Measurements from ENCODE around the gene ELOVL6. TPM values are rescaled to one million over a fixed set of nuclear protein-coding genes. Genes with fewer than 3 reads are reported as not detected.

The ELOVL6 gene
- total RNA-seq, 1 donor from 2014 or later = 25.5 TPM

- no peak for DNase-seq (ENCODE audit: low read depth)
- Histone ChIP-seq H3K27ac (ENCODE audit: low read depth, low read length) (no peak overlapping the region), H2AFZ (ENCODE audit: low read depth, low read length) (no peak overlapping the region), H4K20me1 (ENCODE audit: insufficient read depth, low read length) (peaks cover 10% of the 10 kb centered on the region), H3K4me2 (ENCODE audit: low read length) (no peak overlapping the region), H3K4me1 (ENCODE audit: insufficient read depth, low read length) (no peaks in the 10 kb centered on the region), H3K79me2 (ENCODE audit: insufficient read depth, low read length) (no peaks in the 10 kb centered on the region), H3K9ac (ENCODE audit: low read length) (no peak overlapping the region), H3K27me3 (ENCODE audit: insufficient read depth, low read length) (no peaks in the 10 kb centered on the region), H3K36me3 (ENCODE audit: insufficient read depth, low read length) (no peaks in the 10 kb centered on the region), H3K4me3 (ENCODE audit: insufficient read depth, low read depth, low read length) (no peak overlapping the region), H3K9me3 (ENCODE audit: insufficient read depth, low read depth, low read length) (no peaks in the 10 kb centered on the region)
- H3K4me3 Mint-ChIP-seq (ENCODE audit: unreplicated experiment) = no peak overlapping the region
- no peak overlapping the region for H3K27ac Mint-ChIP-seq (ENCODE audit: unreplicated experiment)
- TF ChIP-seq CTCF (IDR thresholded peaks at IDR 0.05; ENCODE audit: insufficient read depth, low read depth, low read length) (no peak), EZH2 (IDR thresholded peaks at IDR 0.05; ENCODE audit: insufficient read depth, low read length) (no peak)
- no peak for FAIRE-seq
- no peaks in the 10 kb centered on the region for H3K9me3 Mint-ChIP-seq (ENCODE audit: unreplicated experiment)
- peaks cover 14% of the 10 kb centered on the region for H3K4me1 Mint-ChIP-seq (ENCODE audit: low read depth, unreplicated experiment)
- no peaks in the 10 kb centered on the region for H3K27me3 Mint-ChIP-seq (ENCODE audit: low read depth, unreplicated experiment)
- H3K36me3 Mint-ChIP-seq (ENCODE audit: low read depth, unreplicated experiment) = no peaks in the 10 kb centered on the region
Observed at GRCh38 chr4:110058677-110059076, 139.7 kb downstream of the ELOVL6 start.

- DNase-seq (ENCODE audit: low read depth) (no peak), FAIRE-seq (no peak)
- peaks cover 7% of the 10 kb centered on the region for H3K36me3 ChIP-seq (ENCODE audit: insufficient read depth, low read length)
- peaks cover 4% of the 10 kb centered on the region for H4K20me1 ChIP-seq (ENCODE audit: insufficient read depth, low read length)
- H3K4me3 ChIP-seq (ENCODE audit: insufficient read depth, low read depth, low read length) = no peak overlapping the region
- Mint-ChIP-seq H3K27ac (ENCODE audit: unreplicated experiment) (no peak overlapping the region), H3K27me3 (ENCODE audit: low read depth, unreplicated experiment) (no peaks in the 10 kb centered on the region), H3K4me3 (ENCODE audit: unreplicated experiment) (no peak overlapping the region), H3K9me3 (ENCODE audit: unreplicated experiment) (no peaks in the 10 kb centered on the region), H3K4me1 (ENCODE audit: low read depth, unreplicated experiment) (peaks cover 14% of the 10 kb centered on the region), H3K36me3 (ENCODE audit: low read depth, unreplicated experiment) (peaks cover 7% of the 10 kb centered on the region)
- H3K79me2 ChIP-seq (ENCODE audit: insufficient read depth, low read length) = no peaks in the 10 kb centered on the region
- H3K27me3 ChIP-seq (ENCODE audit: insufficient read depth, low read length) = no peaks in the 10 kb centered on the region
- H3K9me3 ChIP-seq (ENCODE audit: insufficient read depth, low read depth, low read length) = no peaks in the 10 kb centered on the region
- no peaks in the 10 kb centered on the region for H3K4me1 ChIP-seq (ENCODE audit: insufficient read depth, low read length)
- no peak overlapping the region for H2AFZ ChIP-seq (ENCODE audit: low read depth, low read length)
- no peak overlapping the region for H3K4me2 ChIP-seq (ENCODE audit: low read length)
- H3K9ac ChIP-seq (ENCODE audit: low read length) = no peak overlapping the region
- TF ChIP-seq CTCF (IDR thresholded peaks at IDR 0.05; ENCODE audit: insufficient read depth, low read depth, low read length) (no peak), EZH2 (IDR thresholded peaks at IDR 0.05; ENCODE audit: insufficient read depth, low read length) (no peak)
- no peak overlapping the region for H3K27ac ChIP-seq (ENCODE audit: low read depth, low read length)
Observed at GRCh38 chr4:110055158-110055768, 143.2 kb downstream of the ELOVL6 start.
